Activated CD8-positive, alpha-beta memory T cell treated with anti-CD3 and anti-CD28 coated beads, Interleukin-2, amount 50 U/mL, for 4 hours (primary cell): ENCODE measurements around the gene MFAP4.
"Not testable (repeated sequence)": the region's sequence is repeated elsewhere in the genome, so short reads cannot be mapped to it uniquely, and the experiment has no call there.

ENCODE experiments used
- DNase-seq: peaks from one replicate; pipeline ENCODE4 v3.0.0-alpha.2; 2020

Gene MFAP4

GRCh38 chr17:19369846-19370492 lies 17.0 kb downstream of the MFAP4 start:
- no peak for DNase-seq

GRCh38 chr17:19369107-19369778 lies 17.7 kb downstream of the MFAP4 start:
- DNase-seq, result no peak

- DNase-seq, result no peak
Observed at GRCh38 chr17:19368229-19368628, 18.8 kb downstream of the MFAP4 start.

- DNase-seq, result no peak
Observed at GRCh38 chr17:19366637-19366972, 20.4 kb downstream of the MFAP4 start.

GRCh38 chr17:19365833-19366636 lies 21.0 kb downstream of the MFAP4 start:
- DNase-seq, result no peak

GRCh38 chr17:19365499-19365817 lies 21.5 kb downstream of the MFAP4 start:
- no peak for DNase-seq

GRCh38 chr17:19364699-19365498 lies 22.1 kb downstream of the MFAP4 start:
- no peak for DNase-seq

- no peak for DNase-seq
Observed at GRCh38 chr17:19363460-19364035, 23.4 kb downstream of the MFAP4 start.

GRCh38 chr17:19363114-19363438 lies 23.9 kb downstream of the MFAP4 start:
- DNase-seq, result no peak

GRCh38 chr17:19362277-19363113 lies 24.5 kb downstream of the MFAP4 start, which contains the start of gene B9D1:
Gene B9D1 (minus strand): TSS chr17:19362723. CDS start chr17:19362569, 154 bp downstream.
- DNase-seq, result peak; percentile 92

GRCh38 chr17:19361944-19362276 lies 25.1 kb downstream of the MFAP4 start:
- DNase-seq, result no peak

- no peak for DNase-seq
Observed at GRCh38 chr17:19361326-19361725, 25.7 kb downstream of the MFAP4 start.

- no peak for DNase-seq
Observed at GRCh38 chr17:19360772-19361171, 26.2 kb downstream of the MFAP4 start.

GRCh38 chr17:19359856-19360255 lies 27.1 kb downstream of the MFAP4 start:
- no peak for DNase-seq

- no peak for DNase-seq
Observed at GRCh38 chr17:19359151-19359550, 27.8 kb downstream of the MFAP4 start.

GRCh38 chr17:19357761-19358160 lies 29.2 kb downstream of the MFAP4 start:
- no peak for DNase-seq

- no peak for DNase-seq
Observed at GRCh38 chr17:19357351-19357750, 29.6 kb downstream of the MFAP4 start.

GRCh38 chr17:19354748-19355147 lies 32.2 kb downstream of the MFAP4 start:
- DNase-seq, result no peak

- not testable (repeated sequence) for DNase-seq
Observed at GRCh38 chr17:19353401-19353800, 33.6 kb downstream of the MFAP4 start.

GRCh38 chr17:19348806-19349205 lies 38.2 kb downstream of the MFAP4 start:
- no peak for DNase-seq

- no peak for DNase-seq
Observed at GRCh38 chr17:19348081-19348650, 38.8 kb downstream of the MFAP4 start.
